GM21717 (cell line): ENCODE data around the gene VARS1.

ENCODE experiments used
- ATAC-seq: cut with Tn5 transposase; IDR thresholded peaks from one replicate; pipeline ENCODE4 v1.9.1; 2021; ENCODE audit warnings: mild to moderate bottlenecking, moderate library complexity; ENCODE audit not compliant: unreplicated experiment

VARS1 gene

GRCh38 chr6:31749301-31750036 lies 46.1 kb downstream of the VARS1 start:
- ATAC-seq: no peak
